Tibial nerve (tissue), 4 donors: Measurements from ENCODE around the gene ERBB4.

ENCODE experiments used
- CTCF ChIP-seq, 5 experiments: fragments of 200-600 bp in 3 of 5; fragments of 450-650 bp in 2 of 5; sonication (generic) in 3 of 5; IDR thresholded peaks; one replicate each; pipeline ENCODE4 v1.5.1; 2016 to 2019; ENCODE audit warnings: antibody characterized with exemption in 5 of 5, mild to moderate bottlenecking in 3 of 5, moderate library complexity in 2 of 5
- EP300 ChIP-seq, 2 donors: sonication (generic); formaldehyde crosslinking; IDR thresholded peaks; one replicate each; pipeline ENCODE4 v1.6.1; 2017; ENCODE audit warnings: antibody characterized with exemption in 2 of 2, mild to moderate bottlenecking in 1 of 2
- POLR2A ChIP-seq, 2 donors: fragments of 450-650 bp; IDR thresholded peaks; one replicate each; pipeline ENCODE4 v1.6.1; 2017; ENCODE audit warnings: antibody characterized with exemption in 2 of 2, mild to moderate bottlenecking in 2 of 2, moderate library complexity in 2 of 2

- TF ChIP-seq CTCF (IDR thresholded peaks at IDR 0.05) (no peak), POLR2A (IDR thresholded peaks at IDR 0.05) (no peak), EP300 (IDR thresholded peaks at IDR 0.05) (no peak)
Measured at GRCh38 chr2:211516537-211516936, 1022.1 kb downstream of the ERBB4 start.
